Natural killer cell treated with Interleukin-12 subunit alpha and Interleukin-12 subunit beta and Interleukin-15 and Interleukin-18, amount 100 ng/mL, for 72 hours (primary cell): ENCODE data around the gene CERK. TPM values are rescaled to one million over a fixed set of nuclear protein-coding genes. Genes with fewer than 3 reads are reported as not detected.
"Not testable (repeated sequence)": the region's sequence is repeated elsewhere in the genome, so short reads cannot be mapped to it uniquely, and the experiment has no call there.

Experiments
- ATAC-seq, 2 donors: fragments of 150-1000 bp; cut with Tn5 transposase in 1 of 2; sonication (Bioruptor Pico), chemical (Tn5 transposase) in 1 of 2; 2 replicates each; pipeline ENCODE4 v1.10.0; 2021
- DNase-seq: peaks from one replicate; pipeline ENCODE4 v3.0.0; 2022; ENCODE audit warnings: low spot score
- H3K27ac Mint-ChIP-seq, 2 donors: 1 replicate in 1 of 2; 2 replicates in 1 of 2; pipeline ENCODE4 v1.8.0; 2022; ENCODE audit warnings: mixed read lengths in 2 of 2, mild to moderate bottlenecking in 1 of 2, moderate library complexity in 1 of 2
- H3K27me3 Mint-ChIP-seq, 2 donors: 1 replicate in 1 of 2; 2 replicates in 1 of 2; pipeline ENCODE4 v1.8.0; 2022; ENCODE audit warnings: mixed read lengths in 2 of 2
- H3K36me3 Mint-ChIP-seq: one replicate; pipeline ENCODE4 v1.8.0; 2022; ENCODE audit warnings: mixed read lengths
- H3K4me1 Mint-ChIP-seq, 2 donors: 1 replicate in 1 of 2; 2 replicates in 1 of 2; pipeline ENCODE4 v1.8.0; 2022; ENCODE audit warnings: low read depth in 2 of 2, mixed read lengths in 2 of 2, mild to moderate bottlenecking in 1 of 2
- H3K4me3 Mint-ChIP-seq: one replicate; pipeline ENCODE4 v1.8.0; 2022; ENCODE audit warnings: mixed read lengths
- H3K9me3 Mint-ChIP-seq: 2 replicates; pipeline ENCODE4 v1.8.0; 2022; ENCODE audit warnings: mixed read lengths
- total RNA-seq, 2 donors: library from RNA; stranded (reverse); gene quantifications; one replicate each; pipeline ENCODE4 v1.2.3, GENCODE V29; 2022

The CERK gene
- total RNA-seq: 10 to 100 TPM; 38.1 to 55.8 TPM

- Mint-ChIP-seq H3K36me3 (no peaks in the 10 kb centered on the region), H3K27me3 (no peaks in the 10 kb centered on the region), H3K9me3 (no peaks in the 10 kb centered on the region), H3K4me1 (peaks cover 33 to 40% of the 10 kb centered on the region in 2 donors), H3K27ac (peak within 1 kb of the TSS; percentile 82 to 95), H3K4me3 (peak within 1 kb of the TSS; percentile 98)
- ATAC-seq: peak; percentile 88 to 89
- peak; percentile 78 for DNase-seq
Measured at GRCh38 chr22:46737976-46738646, at the start of gene CERK. CERK (minus strand) TSS chr22:46738252; CDS start chr22:46738148, 104 bp downstream.

- Mint-ChIP-seq H3K4me1 (peaks cover 33 to 44% of the 10 kb centered on the region in 2 donors), H3K9me3 (no peaks in the 10 kb centered on the region), H3K27me3 (no peaks in the 10 kb centered on the region), H3K27ac (no peak overlapping the region), H3K4me3 (no peak overlapping the region), H3K36me3 (no peaks in the 10 kb centered on the region)
- DNase-seq: no peak
- ATAC-seq: no peak
Measured at GRCh38 chr22:46783721-46784120, 45.7 kb upstream of the CERK start.

GRCh38 chr22:46782200-46782599, 44.1 kb upstream of the CERK start:
- H3K36me3 Mint-ChIP-seq, H3K9me3 Mint-ChIP-seq, H3K27me3 Mint-ChIP-seq, ATAC-seq, H3K4me3 Mint-ChIP-seq: not testable (repeated sequence)
- peak; percentile 52 for DNase-seq
- Mint-ChIP-seq H3K27ac (peak overlapping the region in 1 of 2 donors; percentile 43), H3K4me1 (peaks cover 31 to 42% of the 10 kb centered on the region in 2 donors)

GRCh38 chr22:46781291-46781690, 43.2 kb upstream of the CERK start:
- no peaks in the 10 kb centered on the region for H3K9me3 Mint-ChIP-seq
- no peaks in the 10 kb centered on the region for H3K36me3 Mint-ChIP-seq
- peak overlapping the region in 1 of 2 donors; percentile 43 for H3K27ac Mint-ChIP-seq

GRCh38 chr22:46780453-46780852, 42.4 kb upstream of the CERK start:
- no peaks in the 10 kb centered on the region for H3K27me3 Mint-ChIP-seq
- H3K4me3 Mint-ChIP-seq: no peak overlapping the region
- H3K36me3 Mint-ChIP-seq: no peaks in the 10 kb centered on the region
- DNase-seq: no peak
- no peak overlapping the region for H3K27ac Mint-ChIP-seq
- H3K4me1 Mint-ChIP-seq: peaks cover 43 to 52% of the 10 kb centered on the region in 2 donors
- H3K9me3 Mint-ChIP-seq: no peaks in the 10 kb centered on the region
- no peak for ATAC-seq

More at GRCh38 chr22:46781291-46781690, 43.2 kb upstream of the CERK start:
- H3K4me3 Mint-ChIP-seq: no peak overlapping the region
- no peaks in the 10 kb centered on the region for H3K27me3 Mint-ChIP-seq
- peaks cover 38 to 48% of the 10 kb centered on the region in 2 donors for H3K4me1 Mint-ChIP-seq
- ATAC-seq: no peak
- no peak for DNase-seq

- DNase-seq (no peak), ATAC-seq (no peak)
- H3K4me3 Mint-ChIP-seq: no peak overlapping the region
- peaks cover 47 to 54% of the 10 kb centered on the region in 2 donors for H3K4me1 Mint-ChIP-seq
- no peak overlapping the region for H3K27ac Mint-ChIP-seq
- no peaks in the 10 kb centered on the region for H3K9me3 Mint-ChIP-seq
- H3K36me3 Mint-ChIP-seq: no peaks in the 10 kb centered on the region
- H3K27me3 Mint-ChIP-seq: no peaks in the 10 kb centered on the region
Measured at GRCh38 chr22:46779651-46780050, 41.6 kb upstream of the CERK start.

- Mint-ChIP-seq H3K36me3 (no peaks in the 10 kb centered on the region), H3K27me3 (no peaks in the 10 kb centered on the region), H3K4me1 (peaks cover 53 to 56% of the 10 kb centered on the region in 2 donors), H3K9me3 (no peaks in the 10 kb centered on the region), H3K27ac (no peak overlapping the region), H3K4me3 (no peak overlapping the region)
- ATAC-seq: no peak
- DNase-seq: no peak
Measured at GRCh38 chr22:46779023-46779422, 41.0 kb upstream of the CERK start.

GRCh38 chr22:46777609-46777970, 39.5 kb upstream of the CERK start:
- Mint-ChIP-seq H3K4me3 (peak overlapping the region; percentile 6), H3K4me1 (peaks cover 50 to 55% of the 10 kb centered on the region in 2 donors), H3K27me3 (no peaks in the 10 kb centered on the region), H3K9me3 (no peaks in the 10 kb centered on the region), H3K27ac (peak overlapping the region; percentile 45 to 67), H3K36me3 (no peaks in the 10 kb centered on the region)
- no peak for ATAC-seq
- no peak for DNase-seq

GRCh38 chr22:46776876-46777608, 39.0 kb upstream of the CERK start:
- Mint-ChIP-seq H3K4me1 (peaks cover 48 to 51% of the 10 kb centered on the region in 2 donors), H3K27me3 (no peaks in the 10 kb centered on the region), H3K9me3 (no peaks in the 10 kb centered on the region), H3K36me3 (no peaks in the 10 kb centered on the region), H3K4me3 (peak overlapping the region; percentile 6), H3K27ac (peak overlapping the region; percentile 45 to 67)
- peak in 1 of 2 donors; percentile 38 for ATAC-seq
- no peak for DNase-seq

GRCh38 chr22:46775850-46776826, 38.1 kb upstream of the CERK start:
- H3K4me1 Mint-ChIP-seq: peaks cover 49 to 50% of the 10 kb centered on the region in 2 donors
- H3K9me3 Mint-ChIP-seq: no peaks in the 10 kb centered on the region
- H3K27ac Mint-ChIP-seq: peak overlapping the region; percentile 45 to 67
- no peaks in the 10 kb centered on the region for H3K27me3 Mint-ChIP-seq
- H3K36me3 Mint-ChIP-seq: no peaks in the 10 kb centered on the region
- H3K4me3 Mint-ChIP-seq: peak overlapping the region; percentile 20
- no peak for ATAC-seq
- no peak for DNase-seq

GRCh38 chr22:46774980-46775849, 37.2 kb upstream of the CERK start:
- Mint-ChIP-seq H3K36me3 (no peaks in the 10 kb centered on the region), H3K4me3 (peak overlapping the region; percentile 8), H3K4me1 (peaks cover 57 to 58% of the 10 kb centered on the region in 2 donors), H3K27me3 (no peaks in the 10 kb centered on the region), H3K9me3 (no peaks in the 10 kb centered on the region), H3K27ac (peak overlapping the region; percentile 45 to 67)
- ATAC-seq: no peak
- DNase-seq: no peak

GRCh38 chr22:46774253-46774979, 36.4 kb upstream of the CERK start:
- H3K36me3 Mint-ChIP-seq: no peaks in the 10 kb centered on the region
- ATAC-seq (peak in 1 of 2 donors; percentile 38), DNase-seq (no peak)
- H3K27ac Mint-ChIP-seq: peak overlapping the region; percentile 45 to 67
- peaks cover 64 to 65% of the 10 kb centered on the region in 2 donors for H3K4me1 Mint-ChIP-seq
- no peaks in the 10 kb centered on the region for H3K27me3 Mint-ChIP-seq
- no peaks in the 10 kb centered on the region for H3K9me3 Mint-ChIP-seq
- peak overlapping the region; percentile 8 for H3K4me3 Mint-ChIP-seq
